OCI-LY7 (cell line): Measurements from ENCODE around the gene RIMS4.

Source experiments
- CTCF ChIP-seq: fragments of 200-600 bp; sonication (generic); conservative IDR thresholded peaks from 2 replicates; pipeline ENCODE4 v1.5.1; 2014; ENCODE audit warnings: mild to moderate bottlenecking, antibody characterized with exemption, low read length, moderate library complexity, mixed read lengths
- EZH2phosphoT487 ChIP-seq: fragments of 200-600 bp; sonication (generic); IDR thresholded peaks from 2 replicates; pipeline ENCODE4 v1.6.1; 2018; ENCODE audit warnings: low read depth, borderline replicate concordance, mild to moderate bottlenecking, mixed run types, antibody characterized with exemption, low read length, moderate library complexity, mixed read lengths

GRCh38 chr20:44787299-44787698, 23.0 kb downstream of the RIMS4 start:
- TF ChIP-seq CTCF: no peak
- TF ChIP-seq EZH2phosphoT487: no peak
